HFF-Myc (cell line): ENCODE data around the gene MRGPRG.
A peak's percentile ranks its signal among the peaks of the same experiment; 100 is the strongest.

Experiments used
- DNase-seq: peaks from one replicate; pipeline ENCODE4 v3.0.0-alpha.2; 2011; ENCODE audit warnings: low read depth; ENCODE audit errors: extremely low read depth
- H3K4me3 ChIP-seq: replicated peaks from 2 replicates; pipeline ENCODE4 v1.5.1; 2011; ENCODE audit warnings: low read depth, mild to moderate bottlenecking, control low read depth, low read length
- CTCF ChIP-seq: IDR thresholded peaks from 2 replicates; pipeline ENCODE4 v1.5.1; 2012; ENCODE audit warnings: mild to moderate bottlenecking, low read depth, low read length, control low read depth; ENCODE audit errors: missing control alignments

The MRGPRG gene

GRCh38 chr11:3203221-3204043, 15.2 kb downstream of the MRGPRG start:
- peak overlapping the region; percentile 31 for H3K4me3 ChIP-seq
- no peak for TF ChIP-seq CTCF
- no peak for DNase-seq

- DNase-seq: peak; percentile 58
- H3K4me3 ChIP-seq: peak overlapping the region; percentile 31
- no peak for TF ChIP-seq CTCF
Measured at GRCh38 chr11:3202759-3203158, 15.9 kb downstream of the MRGPRG start.

- TF ChIP-seq CTCF: no peak
- no peak for DNase-seq
- H3K4me3 ChIP-seq: no peak overlapping the region
Measured at GRCh38 chr11:3202305-3202704, 16.3 kb downstream of the MRGPRG start.

GRCh38 chr11:3201677-3202181, 16.9 kb downstream of the MRGPRG start:
- DNase-seq: no peak
- TF ChIP-seq CTCF: no peak
- no peak overlapping the region for H3K4me3 ChIP-seq

GRCh38 chr11:3201112-3201581, 17.5 kb downstream of the MRGPRG start:
- TF ChIP-seq CTCF: no peak
- no peak for DNase-seq
- H3K4me3 ChIP-seq: no peak overlapping the region

- DNase-seq: no peak
- TF ChIP-seq CTCF: no peak
- no peak overlapping the region for H3K4me3 ChIP-seq
Measured at GRCh38 chr11:3200388-3201111, 18.1 kb downstream of the MRGPRG start.
